Suprapubic skin (tissue), 4 donors: ENCODE measurements around the gene ACTN2. TPM values are rescaled to one million over a fixed set of nuclear protein-coding genes. Genes with fewer than 3 reads are reported as not detected.

ENCODE experiments used
- DNase-seq, 2 donors: peaks; one replicate each; pipeline ENCODE4 v3.0.0-alpha.2; 2019; ENCODE audit warnings: low spot score in 2 of 2
- H3K27ac ChIP-seq: fragments of 200-600 bp; sonication (generic); one replicate; pipeline ENCODE4 v1.5.1; 2019
- H3K27me3 ChIP-seq: fragments of 200-600 bp; sonication (generic); one replicate; pipeline ENCODE4 v1.5.1; 2019
- H3K36me3 ChIP-seq: fragments of 200-600 bp; sonication (generic); one replicate; pipeline ENCODE4 v1.5.1; 2019
- H3K4me1 ChIP-seq: fragments of 200-600 bp; sonication (generic); one replicate; pipeline ENCODE4 v1.5.1; 2019
- H3K4me3 ChIP-seq: fragments of 200-600 bp; sonication (generic); one replicate; pipeline ENCODE4 v1.5.1; 2019; ENCODE audit warnings: mild to moderate bottlenecking
- H3K9me3 ChIP-seq: fragments of 200-600 bp; sonication (generic); one replicate; pipeline ENCODE4 v1.5.1; 2019
- CTCF ChIP-seq, 2 donors: fragments of 200-600 bp in 1 of 2; fragments of 450-650 bp in 1 of 2; sonication (generic) in 1 of 2; IDR thresholded peaks; one replicate each; pipeline ENCODE4 v1.5.1; 2016 to 2019; ENCODE audit warnings: antibody characterized with exemption in 2 of 2, mild to moderate bottlenecking in 1 of 2, moderate library complexity in 1 of 2
- EP300 ChIP-seq: sonication (generic); formaldehyde crosslinking; IDR thresholded peaks from one replicate; pipeline ENCODE4 v1.6.1; 2017; ENCODE audit warnings: antibody characterized with exemption
- POLR2A ChIP-seq, 2 donors: fragments of 450-650 bp; IDR thresholded peaks; one replicate each; pipeline ENCODE4 v1.6.1; 2017; ENCODE audit warnings: antibody characterized with exemption in 2 of 2, mild to moderate bottlenecking in 2 of 2, moderate library complexity in 2 of 2
- POLR2AphosphoS5 ChIP-seq, 3 donors: sonication (generic); formaldehyde crosslinking; IDR thresholded peaks; one replicate each; pipeline ENCODE4 v1.6.1; 2017; ENCODE audit warnings: antibody characterized with exemption in 3 of 3
- WGBS: methylation state at CpG from one replicate; pipeline ENCODE4 v1.1.5; 2018; 5-methylcytosine and 5-hydroxymethylcytosine counted together
- total RNA-seq, 4 donors: library from RNA; depleted of rRNA; stranded (reverse); fragments of >200 nt; gene quantifications; one replicate each; pipeline ENCODE4 v1.1.0, GENCODE V29; 2016

ACTN2 gene
- total RNA-seq, 4 donors from 2014 or later: 1.1 TPM; not detected in 3

GRCh38 chr1:236686815-236687160, 489 bp downstream of the ACTN2 start:
- TF ChIP-seq POLR2AphosphoS5 (IDR thresholded peaks at IDR 0.05) (no peak), EP300 (no peak), CTCF (IDR thresholded peaks at IDR 0.05) (no peak), POLR2A (IDR thresholded peaks at IDR 0.05) (no peak)
- Histone ChIP-seq H3K36me3 (no peaks in the 10 kb centered on the region), H3K4me3 (peak overlapping the region; percentile 53), H3K27me3 (peaks cover 32% of the 10 kb centered on the region), H3K4me1 (peaks cover 14% of the 10 kb centered on the region), H3K27ac (no peak overlapping the region), H3K9me3 (no peaks in the 10 kb centered on the region)
- 34% methylated on average over 15 of the region's 31 CpGs for WGBS
- no peak for DNase-seq

GRCh38 chr1:236687273-236687672, 974 bp downstream of the ACTN2 start:
- Histone ChIP-seq H3K27me3 (peaks cover 33% of the 10 kb centered on the region), H3K4me3 (peak overlapping the region; percentile 53)
- 60% methylated on average over 8 of the region's 8 CpGs for WGBS

GRCh38 chr1:236688705-236689104, 2.4 kb downstream of the ACTN2 start:
- no peak for DNase-seq
- Histone ChIP-seq H3K9me3 (no peaks in the 10 kb centered on the region), H3K27me3 (peaks cover 39% of the 10 kb centered on the region), H3K4me1 (peaks cover 14% of the 10 kb centered on the region), H3K36me3 (no peaks in the 10 kb centered on the region), H3K4me3 (no peak overlapping the region), H3K27ac (no peak overlapping the region)
- no peak for TF ChIP-seq POLR2AphosphoS5 (IDR thresholded peaks at IDR 0.05)
- TF ChIP-seq CTCF (IDR thresholded peaks at IDR 0.05): no peak
- TF ChIP-seq POLR2A (IDR thresholded peaks at IDR 0.05): no peak
- TF ChIP-seq EP300: no peak
- 77% methylated on average over 4 of the region's 4 CpGs for WGBS

More at GRCh38 chr1:236687273-236687672, 974 bp downstream of the ACTN2 start:
- DNase-seq: no peak
- Histone ChIP-seq H3K9me3 (no peaks in the 10 kb centered on the region), H3K27ac (no peak overlapping the region), H3K4me1 (peaks cover 14% of the 10 kb centered on the region), H3K36me3 (no peaks in the 10 kb centered on the region)
- TF ChIP-seq CTCF (IDR thresholded peaks at IDR 0.05) (no peak), POLR2A (IDR thresholded peaks at IDR 0.05) (no peak), POLR2AphosphoS5 (IDR thresholded peaks at IDR 0.05) (no peak), EP300 (no peak)

GRCh38 chr1:236689713-236690569, 3.6 kb downstream of the ACTN2 start:
- Histone ChIP-seq H3K9me3 (no peaks in the 10 kb centered on the region), H3K4me3 (no peak overlapping the region), H3K27me3 (peaks cover 44% of the 10 kb centered on the region), H3K36me3 (no peaks in the 10 kb centered on the region), H3K27ac (no peak overlapping the region), H3K4me1 (peaks cover 14% of the 10 kb centered on the region)
- no peak for DNase-seq
- 74% methylated on average over 11 of the region's 11 CpGs for WGBS
- TF ChIP-seq POLR2A (IDR thresholded peaks at IDR 0.05) (no peak), EP300 (no peak), CTCF (IDR thresholded peaks at IDR 0.05) (no peak), POLR2AphosphoS5 (IDR thresholded peaks at IDR 0.05) (no peak)

- H3K4me3 ChIP-seq: no peak overlapping the region
- H3K27me3 ChIP-seq: peaks cover 44% of the 10 kb centered on the region
Measured at GRCh38 chr1:236691348-236691747, 5.0 kb downstream of the ACTN2 start.

More at GRCh38 chr1:236691348-236691747, 5.0 kb downstream of the ACTN2 start:
- H3K9me3 ChIP-seq: no peaks in the 10 kb centered on the region
- no peak overlapping the region for H3K27ac ChIP-seq
- no peak for DNase-seq
- 80% methylated on average over 5 of the region's 5 CpGs for whole genome bisulfite sequencing
- TF ChIP-seq POLR2AphosphoS5 (IDR thresholded peaks at IDR 0.05) (no peak), CTCF (IDR thresholded peaks at IDR 0.05) (no peak), EP300 (no peak), POLR2A (IDR thresholded peaks at IDR 0.05) (no peak)
- H3K4me1 ChIP-seq: peaks cover 13% of the 10 kb centered on the region
- H3K36me3 ChIP-seq: no peaks in the 10 kb centered on the region
